ENCODE results near the gene EDEM3.

DNA sequence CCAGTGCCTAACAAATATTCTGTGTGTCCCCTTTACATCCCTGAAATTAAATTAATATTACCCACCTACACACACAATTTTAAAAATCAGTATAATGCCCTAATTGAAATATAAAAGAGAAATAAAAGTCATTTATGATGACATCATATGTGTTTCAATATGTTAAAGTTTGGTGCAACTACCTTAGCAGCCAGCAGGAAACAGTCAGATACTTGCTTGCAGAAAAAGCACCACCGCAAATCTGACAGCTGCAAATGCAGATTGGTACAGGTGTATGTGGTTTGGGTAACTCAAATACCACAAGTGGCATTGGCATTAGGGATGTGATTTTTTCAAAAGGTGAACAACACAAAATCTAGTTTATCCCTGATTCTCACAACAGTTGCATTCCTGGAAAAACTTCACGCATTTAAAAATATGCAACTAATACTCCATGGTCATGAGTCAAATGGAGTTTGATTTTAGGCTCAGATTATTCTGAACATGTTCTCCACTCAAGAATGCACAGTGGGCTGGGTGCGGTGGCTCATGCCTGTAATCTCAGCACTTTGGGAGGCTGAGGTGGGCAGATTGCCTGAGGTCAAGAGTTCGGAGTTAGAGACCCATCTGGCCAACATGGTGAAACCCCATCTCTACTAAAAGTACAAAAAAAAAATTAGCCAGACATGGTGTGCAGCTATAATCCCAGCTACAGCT is 106.3 kb downstream of the EDEM3 start:
- TF ChIP-seq, protein P1, sequence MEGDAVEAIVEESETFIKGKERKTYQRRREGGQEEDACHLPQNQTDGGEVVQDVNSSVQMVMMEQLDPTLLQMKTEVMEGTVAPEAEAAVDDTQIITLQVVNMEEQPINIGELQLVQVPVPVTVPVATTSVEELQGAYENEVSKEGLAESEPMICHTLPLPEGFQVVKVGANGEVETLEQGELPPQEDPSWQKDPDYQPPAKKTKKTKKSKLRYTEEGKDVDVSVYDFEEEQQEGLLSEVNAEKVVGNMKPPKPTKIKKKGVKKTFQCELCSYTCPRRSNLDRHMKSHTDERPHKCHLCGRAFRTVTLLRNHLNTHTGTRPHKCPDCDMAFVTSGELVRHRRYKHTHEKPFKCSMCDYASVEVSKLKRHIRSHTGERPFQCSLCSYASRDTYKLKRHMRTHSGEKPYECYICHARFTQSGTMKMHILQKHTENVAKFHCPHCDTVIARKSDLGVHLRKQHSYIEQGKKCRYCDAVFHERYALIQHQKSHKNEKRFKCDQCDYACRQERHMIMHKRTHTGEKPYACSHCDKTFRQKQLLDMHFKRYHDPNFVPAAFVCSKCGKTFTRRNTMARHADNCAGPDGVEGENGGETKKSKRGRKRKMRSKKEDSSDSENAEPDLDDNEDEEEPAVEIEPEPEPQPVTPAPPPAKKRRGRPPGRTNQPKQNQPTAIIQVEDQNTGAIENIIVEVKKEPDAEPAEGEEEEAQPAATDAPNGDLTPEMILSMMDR (IDR thresholded peaks at IDR 0.05) = no peak
- no peak for TF ChIP-seq POLR2A (IDR thresholded peaks at IDR 0.05)
